Spleen (tissue), 7 donors: Measurements from ENCODE around the gene HIVEP3.

Experiments used
- CTCF ChIP-seq, 11 experiments: fragments of 200-600 bp in 7 of 11; fragments of 450-650 bp in 4 of 11; sonication (generic) in 4 of 11; IDR thresholded peaks in 8 of 11; conservative IDR thresholded peaks in 3 of 11; 1 replicate in 7 of 11; 2 replicates in 4 of 11; pipeline versions ENCODE4 v1.4.0 to v1.8.0; 2016 to 2021; ENCODE audit warnings: antibody characterized with exemption in 11 of 11, inconsistent platforms in 4 of 11, mild to moderate bottlenecking in 1 of 11
- POLR2AphosphoS5 ChIP-seq, 3 donors: sonication (generic); formaldehyde crosslinking; IDR thresholded peaks; one replicate each; pipeline ENCODE4 v1.5.1; 2017; ENCODE audit warnings: antibody characterized with exemption in 3 of 3
- donor health status: DM: no; HTN: no; CAD: no; lungs with moderate emphysema.
- donor health status: DM: no; HTN: no; CAD: no.
- donor health status: DM: no; HTN: no; CAD: no.

- TF ChIP-seq CTCF (IDR thresholded peaks at IDR 0.05 in 8 of 11, conservative IDR thresholded peaks at IDR 0.05 in 3 of 11) (no peak), POLR2AphosphoS5 (IDR thresholded peaks at IDR 0.05) (no peak)
Observed at GRCh38 chr1:41489561-41489960, 429.2 kb downstream of the HIVEP3 start.
